Ovary (tissue), 3 donors: ENCODE data around the gene MORN1.

Experiments used
- EP300 ChIP-seq: sonication (generic); formaldehyde crosslinking; IDR thresholded peaks from one replicate; pipeline ENCODE4 v1.6.1; 2017; ENCODE audit warnings: antibody characterized with exemption
- TF ChIP-seq, protein P1 (sequence below), 3 donors: fragments of 450-650 bp in 2 of 3; fragments of 200-600 bp in 1 of 3; IDR thresholded peaks; one replicate each; pipeline versions ENCODE4 v1.5.1 to v1.8.0; 2016 to 2022; ENCODE audit warnings: antibody characterized with exemption in 3 of 3, mild to moderate bottlenecking in 1 of 3
- donor health status: DM: no; HTN: no; CAD: no.

DNA sequence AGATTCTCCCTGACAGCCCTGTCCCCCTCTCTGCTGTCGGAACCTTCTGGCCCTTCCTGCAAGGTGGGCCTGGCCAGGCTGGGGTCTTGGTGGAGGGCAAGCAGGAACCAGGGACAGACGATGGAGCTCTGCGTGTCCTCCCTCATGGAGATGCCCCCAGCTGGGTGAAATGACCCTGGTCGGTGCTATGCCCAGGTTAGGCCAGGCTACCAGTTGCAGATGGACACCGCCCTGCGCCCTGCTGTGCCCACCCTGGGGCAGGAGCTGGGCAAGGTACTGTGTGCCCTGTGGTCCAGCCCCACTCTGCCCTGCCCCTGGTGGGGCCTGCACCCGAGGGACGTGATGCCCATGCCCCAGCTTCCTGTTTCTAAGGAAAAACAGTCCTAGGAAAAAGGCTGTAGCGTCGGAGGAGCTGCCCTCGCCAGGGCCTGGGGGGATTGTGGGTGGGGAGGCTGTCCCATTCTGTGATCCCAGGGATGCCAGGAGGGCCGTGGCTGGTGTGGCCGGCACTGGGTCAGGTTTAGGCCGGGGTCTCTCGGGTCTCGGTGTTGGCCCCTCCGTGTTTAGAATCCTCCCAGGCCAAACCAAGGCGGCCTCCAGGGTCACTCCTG lies 77.6 kb downstream of the MORN1 start:
- TF ChIP-seq, protein P1, sequence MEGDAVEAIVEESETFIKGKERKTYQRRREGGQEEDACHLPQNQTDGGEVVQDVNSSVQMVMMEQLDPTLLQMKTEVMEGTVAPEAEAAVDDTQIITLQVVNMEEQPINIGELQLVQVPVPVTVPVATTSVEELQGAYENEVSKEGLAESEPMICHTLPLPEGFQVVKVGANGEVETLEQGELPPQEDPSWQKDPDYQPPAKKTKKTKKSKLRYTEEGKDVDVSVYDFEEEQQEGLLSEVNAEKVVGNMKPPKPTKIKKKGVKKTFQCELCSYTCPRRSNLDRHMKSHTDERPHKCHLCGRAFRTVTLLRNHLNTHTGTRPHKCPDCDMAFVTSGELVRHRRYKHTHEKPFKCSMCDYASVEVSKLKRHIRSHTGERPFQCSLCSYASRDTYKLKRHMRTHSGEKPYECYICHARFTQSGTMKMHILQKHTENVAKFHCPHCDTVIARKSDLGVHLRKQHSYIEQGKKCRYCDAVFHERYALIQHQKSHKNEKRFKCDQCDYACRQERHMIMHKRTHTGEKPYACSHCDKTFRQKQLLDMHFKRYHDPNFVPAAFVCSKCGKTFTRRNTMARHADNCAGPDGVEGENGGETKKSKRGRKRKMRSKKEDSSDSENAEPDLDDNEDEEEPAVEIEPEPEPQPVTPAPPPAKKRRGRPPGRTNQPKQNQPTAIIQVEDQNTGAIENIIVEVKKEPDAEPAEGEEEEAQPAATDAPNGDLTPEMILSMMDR (IDR thresholded peaks at IDR 0.05) = no peak
- no peak for TF ChIP-seq EP300
